ENCODE results near the gene SORCS3.

The SORCS3 gene

DNA sequence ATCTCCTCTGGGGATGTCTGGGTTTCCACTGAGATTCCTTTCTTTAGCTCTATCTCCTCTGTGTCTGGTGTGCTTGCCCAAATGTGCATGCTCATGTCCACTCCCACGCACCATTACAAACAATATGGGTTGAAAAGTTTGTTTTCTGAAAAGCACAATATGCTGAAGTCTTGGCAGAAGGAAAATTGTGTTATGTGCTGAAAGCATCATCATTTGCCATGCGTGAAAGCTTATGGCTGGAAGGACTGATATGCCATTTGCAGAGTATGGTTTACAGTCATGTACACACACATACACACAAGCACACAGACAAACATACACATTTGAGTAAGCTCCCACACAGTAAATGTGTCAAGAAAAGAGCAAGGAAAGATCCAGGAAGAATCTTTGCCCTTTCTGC, 231.6 kb downstream of the SORCS3 start:
- DNase-seq = no peak

DNA sequence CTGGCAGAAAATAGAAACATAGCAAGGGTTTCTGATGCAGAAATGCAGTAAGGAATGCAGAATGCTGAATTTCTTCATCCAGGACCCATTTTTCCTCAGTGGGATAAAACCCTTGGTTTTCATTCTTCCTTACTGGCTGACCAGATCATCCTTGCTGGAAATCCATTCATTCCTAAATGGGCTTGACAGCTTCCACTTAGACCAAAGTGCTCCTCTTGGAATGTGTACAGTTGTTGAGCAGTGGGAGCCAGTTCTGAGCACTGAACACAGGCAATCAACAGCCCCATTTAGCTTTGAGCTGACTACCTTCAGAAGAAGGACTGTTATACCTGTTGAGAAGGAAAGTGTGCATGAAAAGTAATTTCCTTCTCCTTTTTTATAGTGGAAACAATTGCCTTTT, 232.1 kb downstream of the SORCS3 start:
- DNase-seq = no peak

DNA sequence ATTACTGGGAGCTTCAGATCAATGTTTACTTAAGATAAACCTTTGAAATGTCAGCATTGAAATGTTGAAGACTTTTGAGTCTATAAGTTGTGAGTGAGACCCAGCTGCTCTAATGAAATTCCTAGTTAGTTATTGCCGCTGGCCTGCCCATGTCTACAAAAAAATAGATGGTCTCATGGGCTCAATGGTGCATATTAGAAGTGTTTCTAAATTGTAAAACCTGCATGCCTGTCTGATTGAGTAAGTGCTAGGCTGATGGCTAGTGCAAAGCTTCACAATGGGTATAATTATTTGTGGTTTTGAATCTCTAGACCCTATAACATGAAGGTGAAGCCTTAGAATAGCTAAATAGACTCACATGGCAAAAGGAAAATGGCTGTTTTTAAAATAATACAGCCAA, 234.5 kb downstream of the SORCS3 start:
- DNase-seq = no peak

DNA sequence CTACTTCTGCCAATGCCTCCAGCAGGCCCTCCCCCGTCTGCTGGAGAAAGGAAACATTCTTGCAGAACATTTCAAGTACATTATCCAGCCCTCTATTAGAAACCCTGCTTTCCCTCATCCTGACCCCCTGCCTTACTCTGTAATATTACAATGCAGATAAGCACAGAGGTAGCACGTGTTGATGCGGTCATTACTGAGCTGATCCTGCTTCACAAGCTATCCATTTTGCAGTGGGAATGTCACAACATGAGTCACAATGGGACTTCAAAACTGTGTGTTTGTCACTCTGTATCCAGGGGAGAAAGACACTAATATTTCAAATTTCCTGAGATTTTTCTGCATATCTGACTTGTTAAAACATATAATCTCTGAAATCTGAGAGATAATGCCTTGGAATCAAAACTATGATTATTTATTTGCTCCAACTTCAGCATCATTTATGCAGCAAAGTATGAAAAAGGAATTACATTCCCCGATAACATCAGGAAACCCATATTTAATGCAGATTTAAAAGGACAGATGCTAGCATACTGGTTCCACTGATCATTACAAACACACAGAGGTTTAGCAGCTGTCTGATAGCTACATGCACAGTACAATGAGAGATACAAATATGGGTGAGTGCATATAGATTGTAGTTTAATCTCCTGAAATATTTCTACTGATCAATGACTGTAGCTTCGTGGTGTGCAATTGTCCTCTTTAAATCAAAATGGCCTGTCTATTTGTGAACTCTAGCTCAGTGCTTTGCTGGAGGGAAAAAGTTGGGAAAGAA, 239.7 kb downstream of the SORCS3 start:
- no peak for DNase-seq

DNA sequence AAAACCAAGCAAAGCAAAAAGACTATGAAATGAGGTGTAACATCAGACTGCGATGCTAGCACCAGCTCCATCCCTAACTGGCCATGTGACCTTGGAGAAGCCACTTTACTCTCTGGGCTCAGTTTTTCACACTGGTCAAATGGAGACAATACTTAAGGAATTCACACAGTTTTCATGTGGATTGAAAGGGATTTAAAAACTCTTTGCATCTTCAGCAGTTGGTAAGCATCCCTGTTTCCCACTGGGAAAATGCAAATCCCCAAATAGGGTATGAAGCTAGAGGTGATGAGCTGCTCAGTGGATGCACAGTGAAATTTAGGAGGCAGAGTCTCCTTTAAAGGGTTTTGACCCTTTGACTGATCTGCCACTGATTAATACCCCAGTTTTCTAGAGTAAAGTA, 240.7 kb downstream of the SORCS3 start:
- DNase-seq = no peak

DNA sequence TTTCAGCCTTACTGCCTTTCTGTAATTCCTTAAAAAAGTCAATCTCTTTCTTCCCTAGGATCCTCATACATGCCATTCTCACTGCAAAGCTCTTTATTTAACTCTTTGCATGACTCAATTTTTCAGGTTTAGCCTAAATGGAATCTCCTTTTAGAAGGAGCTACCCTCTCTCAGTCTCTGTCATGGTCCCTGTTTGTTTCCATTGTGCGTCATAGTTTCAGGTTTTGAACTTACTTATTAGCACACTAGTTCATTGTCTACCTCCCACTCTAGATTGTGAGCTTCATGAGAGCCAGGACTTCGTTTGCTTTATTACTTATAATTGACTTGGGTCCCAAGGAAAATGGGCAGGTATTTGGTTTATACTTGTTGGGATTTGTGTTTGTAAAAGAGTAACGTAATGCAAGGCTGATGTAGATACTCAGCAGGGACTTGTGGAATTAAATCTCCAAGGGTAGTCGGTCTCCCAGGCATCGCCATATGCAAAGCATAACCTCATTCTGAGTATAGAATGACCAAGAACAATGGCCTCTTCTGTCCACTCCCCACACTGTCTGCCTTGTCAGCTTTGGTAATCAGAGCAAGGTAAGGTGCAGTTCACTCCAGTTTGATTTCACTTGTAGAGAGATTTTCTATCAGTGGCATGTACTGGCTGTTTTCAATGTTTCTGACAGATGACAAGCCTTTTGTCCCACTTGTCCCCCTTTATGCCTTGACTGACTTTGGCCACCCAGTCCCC, 252.0 kb downstream of the SORCS3 start:
- DNase-seq = no peak

DNA sequence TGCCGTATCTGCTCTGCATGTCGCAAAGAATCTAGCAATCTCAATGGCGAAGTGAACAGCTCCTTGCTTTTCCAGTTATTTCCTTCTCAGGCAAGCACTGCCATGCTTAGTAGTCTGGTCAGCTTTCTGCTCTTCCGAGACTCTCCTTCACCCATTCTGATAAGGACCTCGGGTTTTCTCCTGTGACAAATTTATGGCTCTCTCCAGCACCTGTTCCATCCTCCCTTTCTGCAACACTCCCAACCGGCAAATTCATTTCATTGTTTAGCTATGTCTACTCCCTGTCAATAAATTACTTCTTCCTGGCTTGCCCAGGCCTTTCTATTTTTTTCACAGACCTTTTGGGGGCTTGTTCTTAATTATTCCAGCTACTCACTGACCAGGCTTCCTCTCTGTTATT, 252.6 kb downstream of the SORCS3 start:
- no peak for DNase-seq

DNA sequence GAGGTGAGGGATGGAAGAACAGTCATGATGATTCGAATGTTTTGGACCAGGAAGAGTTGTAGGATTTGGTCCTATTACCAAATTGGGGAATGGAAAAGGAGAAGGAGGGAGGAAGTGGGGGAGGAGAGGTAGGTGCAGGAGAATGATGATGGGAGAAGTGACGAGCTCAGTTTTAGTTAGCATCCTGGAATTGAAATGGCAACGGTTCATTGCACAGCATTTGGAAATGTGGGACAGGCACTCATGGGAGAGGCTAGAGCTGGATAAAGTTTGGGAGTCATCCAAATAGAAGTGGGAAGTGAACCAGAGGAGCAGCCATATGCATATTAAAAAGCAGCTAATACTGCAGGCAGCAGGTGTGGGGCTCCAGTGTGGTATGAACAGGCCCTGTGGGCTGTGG, 253.6 kb downstream of the SORCS3 start:
- DNase-seq = no peak

DNA sequence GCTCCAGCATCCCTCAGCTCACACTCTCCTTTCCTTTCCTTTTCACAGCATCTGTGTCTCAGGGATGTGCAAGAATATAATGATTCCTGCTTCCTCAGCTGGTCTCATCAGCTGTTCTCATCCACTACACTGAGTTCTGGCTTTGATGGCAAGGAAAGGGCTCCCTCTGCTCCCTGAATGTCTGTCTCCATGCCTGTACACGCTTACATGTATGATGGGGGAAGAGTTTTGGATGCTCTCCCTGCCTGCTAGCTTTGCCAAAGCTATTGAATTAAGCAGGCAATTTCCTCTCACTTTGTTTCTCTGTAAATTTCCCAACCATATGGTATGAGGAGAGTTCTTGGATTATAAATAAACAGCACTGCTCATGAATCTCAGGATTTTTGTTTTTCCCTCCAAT, 254.5 kb downstream of the SORCS3 start:
- no peak for DNase-seq

DNA sequence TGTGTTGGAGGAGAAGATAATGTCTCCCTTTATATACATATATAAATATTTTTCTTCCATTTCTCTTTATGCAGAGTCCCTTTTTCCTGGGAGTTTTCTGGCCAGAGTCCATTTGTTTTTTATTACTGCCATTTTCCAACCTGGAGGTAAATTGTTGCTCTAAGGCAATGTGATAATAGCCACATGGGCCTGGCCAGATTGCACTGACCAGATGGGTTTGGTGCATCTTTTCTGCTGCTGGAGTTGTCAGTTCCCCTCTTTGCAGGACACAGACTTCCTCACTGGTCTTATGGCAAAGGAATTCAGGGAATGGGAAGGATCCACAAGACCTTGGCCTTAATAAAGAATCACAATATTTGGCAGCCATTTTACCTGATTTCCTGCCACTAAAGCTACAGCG, 254.9 kb downstream of the SORCS3 start:
- no peak for DNase-seq

DNA sequence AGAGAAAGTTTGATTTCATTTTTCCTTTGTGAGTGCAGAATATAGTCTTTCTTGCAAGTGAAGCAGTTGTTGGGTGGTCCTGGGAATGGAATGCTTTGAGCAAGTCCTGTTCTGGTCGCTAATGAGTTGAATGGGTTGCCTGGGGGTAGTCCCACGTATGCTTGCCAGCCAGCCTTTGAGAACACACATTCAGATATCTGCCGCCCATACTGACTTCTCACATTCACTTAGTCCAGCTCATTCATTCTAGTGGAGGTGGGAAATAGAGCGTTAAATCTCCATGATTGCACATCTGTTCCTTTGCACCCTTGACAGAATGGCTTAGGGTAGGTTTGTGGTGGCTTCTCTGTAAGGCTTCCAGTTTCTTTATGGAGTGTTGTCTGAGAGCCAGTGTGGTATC, 256.6 kb downstream of the SORCS3 start:
- no peak for DNase-seq

DNA sequence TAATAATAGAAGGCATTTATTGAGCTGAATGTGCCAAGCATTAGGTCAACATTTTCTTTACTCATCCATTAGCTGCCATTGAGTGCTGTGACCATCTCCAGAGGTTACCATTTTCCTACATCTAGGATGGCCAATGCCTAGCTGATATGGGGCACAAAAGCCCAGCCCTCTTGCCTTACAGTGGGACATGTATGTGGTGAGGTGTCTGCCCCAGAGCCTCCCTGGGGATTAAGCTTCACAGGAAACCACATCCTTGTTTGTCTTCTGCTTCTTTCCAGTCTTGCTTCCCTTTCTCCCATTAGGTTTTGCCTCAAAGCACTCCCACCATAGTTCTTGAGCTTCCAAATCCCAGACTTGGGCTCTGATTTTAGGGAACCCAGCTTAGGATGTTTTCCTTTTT, 258.7 kb downstream of the SORCS3 start:
- no peak for DNase-seq

DNA sequence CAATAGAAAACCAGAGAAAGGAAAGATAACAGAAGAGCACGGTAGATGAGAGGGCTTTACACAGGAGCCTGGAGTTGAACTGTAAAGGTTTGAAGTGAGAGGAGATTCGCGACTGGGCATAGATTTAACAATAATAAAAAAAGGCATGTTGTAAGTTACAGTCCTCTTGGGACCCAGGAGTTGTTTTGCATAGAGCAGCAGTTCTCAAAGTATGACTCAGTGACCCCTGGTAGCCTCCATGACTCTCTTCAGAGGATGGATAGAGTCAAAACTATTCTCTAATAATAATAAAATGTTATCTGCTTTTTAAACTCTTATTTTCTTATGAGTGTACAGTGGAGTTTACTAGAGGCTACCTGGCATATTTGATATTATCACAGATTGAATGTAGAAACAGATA, 262.3 kb downstream of the SORCS3 start:
- no peak for DNase-seq

DNA sequence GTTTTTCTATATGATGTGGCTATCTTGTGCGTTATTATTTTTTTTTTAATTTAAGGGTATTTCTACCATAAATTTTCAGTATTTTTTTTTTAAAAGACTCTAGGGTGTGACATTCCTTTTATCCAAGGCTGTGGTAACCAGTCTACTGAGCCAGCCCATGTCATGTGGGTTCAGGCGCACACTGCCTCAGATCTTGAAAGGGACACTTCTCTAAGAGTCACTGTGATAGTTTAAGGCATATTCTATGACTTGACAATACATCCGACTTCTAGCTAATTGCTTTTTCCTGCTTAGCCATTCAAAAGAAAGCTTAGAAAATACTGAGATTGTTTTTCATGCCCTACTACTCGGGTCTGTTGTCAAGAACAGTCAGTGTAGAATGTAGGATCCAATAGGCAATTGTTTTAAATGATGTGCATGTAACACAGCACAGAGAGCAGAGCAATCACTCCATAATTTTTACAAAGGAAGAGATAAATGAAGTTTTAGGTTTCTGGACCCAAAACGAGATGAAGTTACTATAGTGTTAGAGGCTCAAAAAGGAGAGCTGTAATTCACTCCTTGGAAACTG, 263.7 kb downstream of the SORCS3 start:
- DNase-seq = no peak

DNA sequence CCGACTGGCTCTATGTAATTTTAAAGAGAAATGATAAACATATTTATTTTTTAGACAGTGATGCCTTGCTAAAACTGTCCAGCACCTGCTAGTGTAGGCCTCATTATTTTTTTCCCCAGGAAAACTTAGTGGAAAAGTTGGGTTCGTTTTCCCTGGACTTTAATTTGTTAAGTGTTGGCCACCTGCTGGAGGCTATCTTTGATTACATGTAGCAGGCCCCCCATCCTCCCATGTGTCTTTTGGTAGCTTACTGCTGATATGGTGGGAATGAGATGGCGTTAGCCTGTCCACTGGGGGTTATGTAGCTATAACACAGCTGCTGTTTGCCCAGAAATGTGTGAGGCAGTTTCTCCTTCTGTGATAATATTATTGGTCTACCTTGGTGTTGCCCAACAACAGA, 265.0 kb downstream of the SORCS3 start:
- no peak for DNase-seq

DNA sequence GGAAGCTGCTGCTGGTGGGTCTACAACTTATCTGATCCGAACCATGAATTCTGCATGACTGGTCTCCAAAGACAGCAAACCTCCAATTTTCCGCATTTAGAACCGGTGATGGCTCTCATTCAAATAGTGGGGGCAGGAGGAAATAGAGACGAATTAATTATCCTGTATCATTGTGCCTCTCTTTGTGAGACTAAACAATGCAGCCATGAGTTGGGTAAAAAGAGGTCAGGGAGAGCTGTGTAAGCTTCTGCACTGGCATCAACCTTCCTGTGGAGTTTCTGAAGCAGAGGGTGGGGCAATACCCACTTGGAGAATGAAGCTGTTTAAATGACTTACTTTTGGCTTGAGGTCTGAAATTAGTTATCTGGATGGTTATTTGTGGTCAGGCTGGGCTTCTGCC, 266.4 kb downstream of the SORCS3 start:
- no peak for DNase-seq

DNA sequence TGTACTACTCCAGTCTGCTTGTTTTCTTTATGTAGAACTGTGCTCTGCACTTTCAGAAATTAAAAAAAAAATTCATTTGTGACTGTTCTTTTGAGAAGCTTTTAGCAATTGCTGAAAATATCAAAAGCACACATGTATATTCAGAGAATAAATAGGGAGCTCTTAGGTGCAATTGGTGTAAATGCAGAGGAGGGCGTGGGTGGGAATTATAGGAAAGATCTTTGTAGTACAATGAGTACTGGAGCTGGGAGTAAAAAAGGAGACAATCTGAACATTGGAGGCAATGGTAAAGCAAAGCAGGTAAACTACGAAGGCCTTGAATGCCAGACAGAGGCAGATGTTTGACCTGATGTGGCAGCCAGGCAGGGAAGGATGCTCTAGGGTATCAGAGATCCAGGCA, 267.5 kb downstream of the SORCS3 start:
- DNase-seq = no peak

DNA sequence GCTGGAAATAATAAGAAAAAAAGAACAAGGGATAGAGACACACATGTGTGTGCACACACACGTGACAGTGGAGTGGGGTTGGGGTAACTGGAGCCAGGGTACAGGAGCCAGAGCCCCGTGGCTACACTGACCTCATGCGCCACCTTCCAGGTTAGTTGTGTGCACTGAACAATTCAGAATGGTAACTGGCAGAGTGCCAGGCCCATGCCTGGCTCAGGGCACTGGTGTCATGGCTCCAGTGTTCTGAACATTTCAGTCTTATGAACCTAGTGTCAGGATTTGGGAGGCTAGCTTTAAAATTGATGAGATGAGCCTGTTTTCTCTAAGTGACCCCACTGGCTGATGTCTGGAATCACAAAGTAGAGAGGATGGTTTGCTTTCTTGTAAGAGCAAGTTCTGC, 269.6 kb downstream of the SORCS3 start:
- DNase-seq = no peak

DNA sequence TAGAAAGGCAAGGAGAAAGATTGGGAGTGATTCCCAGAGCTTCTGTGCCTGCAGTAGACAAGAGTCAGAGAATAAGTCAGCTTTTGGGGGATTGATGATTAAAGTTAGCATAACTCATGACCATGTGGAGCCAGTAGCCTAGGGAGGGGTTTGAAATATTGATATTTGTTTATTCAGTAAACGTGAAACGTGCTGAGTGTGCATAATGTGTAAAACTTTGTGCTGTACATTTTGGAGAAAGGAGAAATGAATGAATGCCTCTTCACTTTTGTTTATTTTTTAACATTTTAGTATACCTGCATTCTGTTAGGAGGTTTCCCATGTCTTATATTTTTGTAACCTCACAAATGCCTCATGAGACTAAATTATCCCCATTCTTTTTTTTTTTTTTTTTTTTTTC, 272.3 kb downstream of the SORCS3 start:
- DNase-seq = no peak

DNA sequence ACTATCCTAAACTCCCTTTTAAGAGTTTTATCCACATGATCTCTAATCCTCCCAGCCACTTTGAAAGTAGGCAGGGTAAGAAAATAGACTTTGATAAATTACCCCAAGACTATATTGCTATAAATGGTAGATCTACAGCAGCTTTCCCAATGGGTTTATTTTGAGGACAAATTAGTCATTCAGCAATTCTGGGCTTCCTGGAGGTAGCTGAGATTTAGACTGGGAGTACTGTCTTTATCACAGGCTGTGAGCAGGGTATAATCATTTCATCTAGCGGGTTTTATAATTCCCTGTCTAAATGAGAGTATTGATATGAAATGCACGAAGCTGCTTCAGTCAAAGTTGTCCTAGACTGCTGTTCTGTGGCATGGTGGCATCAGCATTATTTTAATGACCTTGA, 279.4 kb downstream of the SORCS3 start:
- no peak for DNase-seq

DNA sequence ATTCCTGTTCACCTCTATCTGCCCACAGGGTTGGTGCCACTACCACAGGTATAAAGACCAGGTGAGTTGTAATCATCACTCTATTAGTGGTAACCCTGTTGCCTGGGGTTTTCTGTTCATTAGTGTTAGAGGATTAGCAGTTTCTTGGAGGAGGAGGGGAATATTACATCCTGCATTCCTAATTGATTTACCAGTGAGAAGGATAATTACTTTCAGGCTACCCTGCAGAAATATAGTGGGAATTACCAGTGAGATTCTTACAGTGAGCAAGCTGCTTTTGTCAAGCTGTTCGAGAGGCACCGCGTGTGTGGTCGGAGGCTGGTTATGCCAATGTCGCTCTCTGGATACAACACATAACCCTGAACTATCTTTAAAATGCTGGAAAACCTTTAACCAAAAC, 280.7 kb downstream of the SORCS3 start:
- DNase-seq = no peak

DNA sequence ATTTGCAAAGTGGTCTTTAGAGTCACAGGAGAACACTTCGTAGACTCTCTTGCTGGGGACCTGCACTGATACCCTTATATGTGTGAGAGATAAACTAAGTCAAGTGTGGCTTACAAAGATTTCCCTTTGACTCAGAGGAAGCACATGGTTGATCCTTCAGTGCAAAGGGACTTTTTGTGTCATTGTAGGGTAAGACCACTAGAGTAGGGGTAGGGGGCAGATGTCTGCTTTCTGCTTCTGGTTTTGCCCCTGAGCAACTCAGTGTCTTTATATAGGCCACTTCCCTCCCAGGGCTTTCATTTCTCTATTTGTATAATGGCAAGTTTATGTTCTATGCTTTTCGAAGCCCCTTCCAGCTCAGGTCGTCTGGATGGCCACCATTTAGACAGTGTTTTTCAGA, 281.7 kb downstream of the SORCS3 start:
- no peak for DNase-seq

DNA sequence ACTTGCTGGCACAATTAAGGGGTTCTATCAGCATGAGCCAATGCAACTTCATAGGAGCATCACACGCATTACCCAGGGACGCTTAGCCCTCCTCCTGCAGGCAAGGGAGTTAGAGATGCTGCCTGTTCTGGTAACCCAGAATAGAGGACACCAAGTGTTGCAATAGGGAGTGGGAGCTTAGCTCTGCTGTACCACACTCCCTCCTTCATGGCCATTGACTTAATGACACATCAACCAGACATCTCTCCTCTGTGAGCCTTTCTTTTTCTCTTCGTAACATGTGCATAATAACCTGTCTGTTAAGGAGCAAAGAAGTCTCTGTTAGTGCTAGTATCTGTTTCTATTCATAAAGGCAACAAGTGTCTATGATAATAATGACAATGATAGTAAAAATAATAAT, 282.4 kb downstream of the SORCS3 start:
- DNase-seq = no peak

DNA sequence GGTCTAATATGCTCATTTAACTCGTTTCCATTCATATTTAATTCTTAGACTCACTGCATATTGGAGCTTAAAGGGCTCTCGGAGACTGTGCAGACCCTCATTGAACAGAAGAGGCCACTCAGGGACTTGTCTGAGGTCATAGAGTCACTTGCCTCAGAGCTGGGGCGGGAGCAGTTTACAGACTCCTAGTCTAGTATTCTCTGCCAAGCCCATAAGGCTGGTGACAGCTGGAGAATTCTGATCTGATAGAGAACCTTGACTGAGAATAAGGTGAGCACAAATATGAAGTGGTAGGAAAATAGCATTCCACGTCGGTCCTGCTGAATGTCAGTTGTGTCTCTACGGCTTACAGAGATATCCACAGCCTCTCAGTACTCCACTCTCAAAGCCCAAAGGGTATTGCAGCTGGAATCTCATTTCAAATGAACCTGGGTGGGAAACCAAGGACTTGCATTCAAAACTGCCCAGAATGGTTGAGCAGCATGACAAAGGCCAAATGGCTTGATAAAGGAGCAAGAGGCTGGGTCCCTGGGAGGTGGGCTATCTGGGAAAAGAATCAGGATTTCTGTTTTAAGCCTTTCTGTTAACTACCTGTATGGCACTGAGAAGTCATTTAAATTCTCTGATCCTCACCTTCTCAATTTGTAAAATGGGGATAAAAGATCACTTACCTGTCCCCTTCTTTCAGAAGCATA, 283.2 kb downstream of the SORCS3 start:
- no peak for DNase-seq
